BLaER1 (cell line): Measurements from ENCODE around the gene MRFAP1.

Experiments used
- H3K27ac ChIP-seq: shearing (Covaris generic); formaldehyde crosslinking; 2 replicates; pipeline ENCODE4 v1.8.1; 2022
- H3K27me3 ChIP-seq: shearing (Covaris generic); formaldehyde crosslinking; 2 replicates; pipeline ENCODE4 v1.8.1; 2022
- H3K36me3 ChIP-seq: shearing (Covaris generic); formaldehyde crosslinking; 2 replicates; pipeline ENCODE4 v1.8.1; 2022
- H3K4me1 ChIP-seq: shearing (Covaris generic); formaldehyde crosslinking; 2 replicates; pipeline ENCODE4 v1.8.1; 2022
- H3K4me2 ChIP-seq: shearing (Covaris generic); formaldehyde crosslinking; 2 replicates; pipeline ENCODE4 v1.8.1; 2022
- H3K4me3 ChIP-seq: shearing (Covaris generic); formaldehyde crosslinking; 2 replicates; pipeline ENCODE4 v1.8.1; 2022
- H3K9ac ChIP-seq: shearing (Covaris generic); formaldehyde crosslinking; 2 replicates; pipeline ENCODE4 v1.8.1; 2022
- H3K9me3 ChIP-seq: shearing (Covaris generic); formaldehyde crosslinking; 2 replicates; pipeline ENCODE4 v1.8.1; 2022
- H4K20me1 ChIP-seq: shearing (Covaris generic); formaldehyde crosslinking; 2 replicates; pipeline ENCODE4 v1.8.1; 2022
- Cebpa-rat ChIP-seq: shearing (Covaris generic); IDR thresholded peaks from 2 replicates; pipeline ENCODE4 v1.8.1; 2022

MRFAP1 gene

DNA sequence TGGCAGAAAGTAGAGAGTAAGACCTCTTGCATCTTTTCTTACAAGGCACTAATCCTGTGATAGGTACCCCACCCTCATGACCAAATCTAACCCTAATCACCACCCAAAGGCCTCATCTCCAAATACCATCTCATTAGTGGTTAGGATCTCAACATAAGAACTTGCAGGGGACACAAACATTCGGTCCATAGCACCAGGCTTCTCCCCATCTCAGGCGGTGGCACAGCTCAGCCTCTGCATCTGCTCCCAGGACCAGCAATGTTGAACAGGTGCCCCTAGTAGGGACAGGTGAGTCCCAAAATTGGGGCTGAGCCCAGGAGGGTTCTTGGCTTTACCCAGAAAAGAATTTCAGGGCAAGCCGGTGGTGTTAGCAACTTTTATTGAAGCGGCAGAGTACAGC lies 8.4 kb upstream of the MRFAP1 start:
- Histone ChIP-seq H3K4me2 (no peak overlapping the region), H3K27me3 (no peaks in the 10 kb centered on the region), H3K9me3 (no peaks in the 10 kb centered on the region; the same call in 1 of the 2 replicates), H4K20me1 (no peaks in the 10 kb centered on the region), H3K4me1 (peaks cover 29% of the 10 kb centered on the region), H3K4me3 (no peak overlapping the region), H3K9ac (no peak overlapping the region), H3K36me3 (no peaks in the 10 kb centered on the region), H3K27ac (no peak overlapping the region)
- TF ChIP-seq Cebpa-rat: no peak

DNA sequence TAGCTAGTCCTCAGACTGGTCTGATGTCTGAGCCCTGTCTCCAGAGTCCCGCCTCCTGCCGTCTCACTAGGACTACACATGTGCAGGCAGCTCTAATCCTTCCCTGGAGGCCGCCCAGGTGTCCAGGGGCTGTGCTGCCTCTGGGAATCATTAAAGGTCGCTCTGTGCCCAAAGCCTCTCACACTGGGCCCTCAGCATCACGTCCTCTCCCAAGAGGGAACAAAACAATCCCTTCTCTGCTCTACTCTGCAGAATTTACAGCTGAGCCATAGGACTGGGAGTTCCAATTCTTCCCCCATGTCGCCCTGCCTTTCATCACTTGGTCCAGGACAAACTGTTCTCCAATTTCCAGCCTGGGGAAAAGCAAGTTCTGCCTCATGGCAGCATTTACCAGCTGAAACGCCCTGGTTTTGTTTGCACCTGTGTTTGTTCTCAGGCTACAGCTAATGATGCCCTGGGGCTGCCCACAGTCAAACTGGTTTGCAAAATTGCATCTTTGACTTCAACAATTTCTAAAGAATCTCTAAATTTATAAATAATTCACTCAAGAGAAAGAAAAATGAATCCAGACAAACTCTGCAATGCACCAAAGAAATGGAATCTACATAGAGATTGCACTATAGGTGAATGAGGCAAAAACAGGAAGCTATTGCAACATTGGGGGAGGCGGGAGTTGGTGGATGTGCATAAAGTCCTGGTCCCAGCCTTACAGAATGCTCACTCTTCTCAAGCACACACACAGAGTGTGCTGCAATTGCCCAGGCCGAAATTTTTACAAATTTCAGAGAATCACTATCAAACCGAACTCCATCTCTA lies 7.2 kb upstream of the MRFAP1 start:
- H3K9me3 ChIP-seq: no peaks in the 10 kb centered on the region; the same call in 1 of the 2 replicates
- no peaks in the 10 kb centered on the region for H3K27me3 ChIP-seq
- peak; percentile 77; the same call in 1 of the 2 replicates for TF ChIP-seq Cebpa-rat
- H3K9ac ChIP-seq: no peak overlapping the region
- 0 out of 2 replicates have a peak overlapping the region, but pooled peaks have one; percentile 1 for H3K27ac ChIP-seq
- H4K20me1 ChIP-seq: no peaks in the 10 kb centered on the region
- H3K4me3 ChIP-seq: no peak overlapping the region
- H3K4me1 ChIP-seq: peaks cover 29% of the 10 kb centered on the region
- H3K4me2 ChIP-seq: peak overlapping the region; percentile 26; the same call in 1 of the 2 replicates
- H3K36me3 ChIP-seq: no peaks in the 10 kb centered on the region

DNA sequence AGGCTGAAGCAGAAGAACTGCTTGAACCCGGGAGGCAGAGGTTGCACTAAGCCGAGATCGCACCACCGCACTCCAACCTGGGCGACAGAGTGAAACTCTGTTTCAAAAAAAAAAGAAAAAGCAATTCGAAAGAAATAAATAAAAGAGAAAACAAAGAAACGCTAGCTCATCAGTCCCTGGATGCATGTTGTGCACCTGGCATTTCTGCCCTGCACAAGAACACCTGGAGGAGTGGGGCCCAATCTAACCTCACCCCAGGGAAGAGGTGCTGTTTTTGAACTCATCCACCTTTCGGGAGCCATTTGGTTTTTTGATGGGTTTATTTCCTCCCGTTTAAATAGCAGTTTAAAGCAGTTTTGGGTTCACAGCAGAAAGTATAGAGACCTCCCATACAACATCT lies 5.7 kb upstream of the MRFAP1 start:
- H3K4me2 ChIP-seq: no peak overlapping the region
- no peaks in the 10 kb centered on the region; the same call in 1 of the 2 replicates for H3K9me3 ChIP-seq
- no peak for TF ChIP-seq Cebpa-rat
- no peak overlapping the region for H3K27ac ChIP-seq
- H4K20me1 ChIP-seq: no peaks in the 10 kb centered on the region
- no peak overlapping the region for H3K9ac ChIP-seq
- H3K4me3 ChIP-seq: no peak overlapping the region
- no peaks in the 10 kb centered on the region for H3K27me3 ChIP-seq
- peaks cover 37% of the 10 kb centered on the region for H3K4me1 ChIP-seq
- H3K36me3 ChIP-seq: no peaks in the 10 kb centered on the region

- no peak overlapping the region for H3K27ac ChIP-seq
- no peak overlapping the region for H3K9ac ChIP-seq
- no peak overlapping the region for H3K4me3 ChIP-seq
- H3K4me1 ChIP-seq: peaks cover 34% of the 10 kb centered on the region
- TF ChIP-seq Cebpa-rat: no peak
- no peaks in the 10 kb centered on the region for H3K27me3 ChIP-seq
- H4K20me1 ChIP-seq: peaks cover 29% of the 10 kb centered on the region
- H3K9me3 ChIP-seq: no peaks in the 10 kb centered on the region
- peak overlapping the region; percentile 87 for H3K4me2 ChIP-seq
- H3K36me3 ChIP-seq: peaks cover 26% of the 10 kb centered on the region
Measured at GRCh38 chr4:6639137-6639680, 1.3 kb upstream of the MRFAP1 start.

GRCh38 chr4:6641164-6641970 lies 882 bp downstream of the MRFAP1 start:
- TF ChIP-seq Cebpa-rat: no peak
- H3K4me2 ChIP-seq: peak overlapping the region; percentile 94
- H4K20me1 ChIP-seq: peaks cover 29% of the 10 kb centered on the region
- H3K9me3 ChIP-seq: no peaks in the 10 kb centered on the region
- peaks cover 32% of the 10 kb centered on the region for H3K4me1 ChIP-seq
- H3K4me3 ChIP-seq: peak overlapping the region; percentile 98
- H3K27me3 ChIP-seq: no peaks in the 10 kb centered on the region
- peak overlapping the region; percentile 96 for H3K9ac ChIP-seq
- peaks cover 27% of the 10 kb centered on the region for H3K36me3 ChIP-seq
- peak overlapping the region; percentile 94 for H3K27ac ChIP-seq

DNA sequence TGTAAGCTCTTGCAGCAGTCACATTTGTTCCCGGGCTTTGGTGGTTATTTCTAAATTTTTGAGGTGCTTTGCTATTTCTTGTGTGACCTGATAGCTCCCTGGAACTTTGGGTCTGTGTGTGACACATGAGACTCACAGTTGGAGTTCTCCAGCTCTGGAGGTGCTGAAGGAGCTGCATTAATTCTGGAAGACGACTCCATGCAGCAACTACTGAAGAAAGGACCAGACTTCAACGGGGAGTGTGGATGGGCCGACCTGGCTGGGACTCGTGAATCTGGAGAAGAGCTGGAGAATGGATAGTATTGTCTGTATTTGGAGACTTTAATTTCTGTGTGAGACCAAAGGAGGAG lies 1.5 kb downstream of the MRFAP1 start:
- peak overlapping the region; percentile 94 for H3K27ac ChIP-seq
- H3K4me1 ChIP-seq: peaks cover 35% of the 10 kb centered on the region
- H3K27me3 ChIP-seq: no peaks in the 10 kb centered on the region
- H3K9me3 ChIP-seq: no peaks in the 10 kb centered on the region
- H4K20me1 ChIP-seq: peaks cover 29% of the 10 kb centered on the region
- peak overlapping the region; percentile 98 for H3K4me3 ChIP-seq
- peak overlapping the region; percentile 94 for H3K4me2 ChIP-seq
- no peak for TF ChIP-seq Cebpa-rat
- peak overlapping the region; percentile 96 for H3K9ac ChIP-seq
- H3K36me3 ChIP-seq: peaks cover 27% of the 10 kb centered on the region

DNA sequence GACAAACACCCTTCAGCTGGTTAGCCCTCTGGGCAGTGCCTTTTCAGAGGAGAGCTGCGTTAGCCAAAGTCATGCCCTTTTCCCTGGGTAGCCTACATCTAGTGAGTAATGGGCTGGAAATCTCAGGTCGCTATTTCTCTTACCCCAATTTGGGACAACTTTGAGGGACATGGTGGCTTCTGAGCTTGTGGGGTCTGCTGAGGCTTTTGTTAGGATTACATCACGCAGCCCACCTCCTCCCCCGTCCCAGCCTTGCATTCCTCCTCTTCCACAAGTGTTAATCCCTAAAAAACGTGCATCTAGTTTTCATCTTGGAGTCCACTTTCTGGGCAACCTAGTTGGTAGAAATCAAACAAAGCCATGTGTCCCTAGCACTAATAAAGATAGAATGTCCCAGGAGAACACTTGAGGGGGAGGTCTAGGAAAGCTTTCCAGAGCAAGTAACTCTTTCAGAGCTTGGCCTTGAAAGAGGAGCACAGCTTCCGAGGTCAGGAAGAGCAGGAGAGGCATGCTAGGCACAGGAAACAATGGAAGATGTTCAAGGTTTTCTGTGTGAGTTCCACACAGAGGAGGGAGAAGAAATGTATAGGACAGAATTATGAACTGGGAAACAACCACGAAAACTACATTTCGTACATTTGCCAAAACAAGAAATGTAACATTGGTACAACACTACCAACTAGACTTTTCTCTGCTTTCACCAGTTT lies 2.8 kb downstream of the MRFAP1 start:
- no peaks in the 10 kb centered on the region for H3K9me3 ChIP-seq
- no peak overlapping the region for H3K9ac ChIP-seq
- no peak overlapping the region for H3K4me3 ChIP-seq
- peaks cover 47% of the 10 kb centered on the region for H3K4me1 ChIP-seq
- no peak for TF ChIP-seq Cebpa-rat
- peak overlapping the region; percentile 94 for H3K4me2 ChIP-seq
- H3K27ac ChIP-seq: no peak overlapping the region
- H3K36me3 ChIP-seq: peaks cover 27% of the 10 kb centered on the region
- H3K27me3 ChIP-seq: no peaks in the 10 kb centered on the region
- H4K20me1 ChIP-seq: peaks cover 29% of the 10 kb centered on the region

GRCh38 chr4:6644792-6645530 lies 4.5 kb downstream of the MRFAP1 start:
- no peak overlapping the region for H3K9ac ChIP-seq
- no peak overlapping the region for H3K27ac ChIP-seq
- H4K20me1 ChIP-seq: peaks cover 29% of the 10 kb centered on the region
- peaks cover 6% of the 10 kb centered on the region; the same call in 1 of the 2 replicates for H3K9me3 ChIP-seq
- no peak for TF ChIP-seq Cebpa-rat
- no peaks in the 10 kb centered on the region for H3K27me3 ChIP-seq
- H3K4me2 ChIP-seq: no peak overlapping the region
- peaks cover 27% of the 10 kb centered on the region for H3K36me3 ChIP-seq
- H3K4me1 ChIP-seq: peaks cover 36% of the 10 kb centered on the region
- H3K4me3 ChIP-seq: no peak overlapping the region

DNA sequence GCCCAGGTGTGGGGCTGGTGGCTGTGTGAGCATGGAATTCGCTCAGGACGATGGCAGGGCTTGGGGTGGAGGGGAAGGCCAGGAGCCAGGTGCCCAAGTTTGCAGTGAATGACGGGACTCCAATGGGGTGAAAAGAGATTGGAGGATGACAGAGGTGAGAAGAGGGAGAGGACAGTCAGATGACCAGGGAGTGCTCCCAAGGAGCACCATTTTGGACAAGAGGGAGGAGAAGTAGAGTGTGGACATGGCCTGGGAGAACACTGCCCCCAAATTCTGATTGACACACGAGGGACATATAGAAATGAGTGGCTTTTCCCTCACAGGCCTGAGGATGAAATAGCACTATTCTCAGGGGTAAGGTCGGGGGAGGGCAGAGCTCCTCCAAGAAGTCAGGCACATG lies 6.7 kb downstream of the MRFAP1 start:
- Histone ChIP-seq H3K4me3 (no peak overlapping the region), H4K20me1 (peaks cover 14% of the 10 kb centered on the region), H3K27me3 (no peaks in the 10 kb centered on the region), H3K27ac (no peak overlapping the region; the same call in 1 of the 2 replicates), H3K9ac (no peak overlapping the region), H3K9me3 (peaks cover 8% of the 10 kb centered on the region; the same call in 1 of the 2 replicates), H3K36me3 (peaks cover 22% of the 10 kb centered on the region), H3K4me2 (peak overlapping the region; percentile 42), H3K4me1 (peaks cover 29% of the 10 kb centered on the region)
- no peak for TF ChIP-seq Cebpa-rat
